VCaP (cell line): Measurements from ENCODE around the gene CERS6.

Source experiments
- H3K27ac ChIP-seq: fragments of 450-650 bp; 2 replicates; pipeline ENCODE4 v1.5.1; 2017
- TF ChIP-seq, protein P1 (sequence below): fragments of 450-650 bp; conservative IDR thresholded peaks from 2 replicates; pipeline ENCODE4 v1.5.1; 2017; ENCODE audit warnings: mild to moderate bottlenecking, moderate library complexity

CERS6 gene

GRCh38 chr2:168564641-168565040 is 108.6 kb downstream of the CERS6 start:
- TF ChIP-seq, protein P1, sequence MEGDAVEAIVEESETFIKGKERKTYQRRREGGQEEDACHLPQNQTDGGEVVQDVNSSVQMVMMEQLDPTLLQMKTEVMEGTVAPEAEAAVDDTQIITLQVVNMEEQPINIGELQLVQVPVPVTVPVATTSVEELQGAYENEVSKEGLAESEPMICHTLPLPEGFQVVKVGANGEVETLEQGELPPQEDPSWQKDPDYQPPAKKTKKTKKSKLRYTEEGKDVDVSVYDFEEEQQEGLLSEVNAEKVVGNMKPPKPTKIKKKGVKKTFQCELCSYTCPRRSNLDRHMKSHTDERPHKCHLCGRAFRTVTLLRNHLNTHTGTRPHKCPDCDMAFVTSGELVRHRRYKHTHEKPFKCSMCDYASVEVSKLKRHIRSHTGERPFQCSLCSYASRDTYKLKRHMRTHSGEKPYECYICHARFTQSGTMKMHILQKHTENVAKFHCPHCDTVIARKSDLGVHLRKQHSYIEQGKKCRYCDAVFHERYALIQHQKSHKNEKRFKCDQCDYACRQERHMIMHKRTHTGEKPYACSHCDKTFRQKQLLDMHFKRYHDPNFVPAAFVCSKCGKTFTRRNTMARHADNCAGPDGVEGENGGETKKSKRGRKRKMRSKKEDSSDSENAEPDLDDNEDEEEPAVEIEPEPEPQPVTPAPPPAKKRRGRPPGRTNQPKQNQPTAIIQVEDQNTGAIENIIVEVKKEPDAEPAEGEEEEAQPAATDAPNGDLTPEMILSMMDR: no peak
- no peak overlapping the region for H3K27ac ChIP-seq

GRCh38 chr2:168565112-168565511 is 109.0 kb downstream of the CERS6 start:
- H3K27ac ChIP-seq: no peak overlapping the region
- TF ChIP-seq, protein P1: no peak

DNA sequence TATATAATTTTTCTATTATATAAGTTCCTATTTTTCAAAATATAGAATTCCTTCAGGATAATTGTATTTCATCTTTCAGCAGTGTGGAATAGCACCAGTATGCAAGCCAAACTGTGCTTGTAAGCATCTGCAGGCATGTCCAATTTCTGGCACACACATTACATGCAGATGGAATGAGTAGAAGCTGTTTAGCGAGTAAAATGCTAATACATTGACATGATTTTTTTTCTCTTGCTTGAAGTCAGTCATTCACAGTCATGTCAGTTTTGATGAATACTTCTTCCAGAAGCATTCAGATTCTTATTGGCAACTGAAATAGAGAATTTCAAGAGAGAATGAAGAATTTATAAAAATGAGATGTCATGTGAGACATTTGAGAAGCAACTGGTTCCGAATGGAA is 109.4 kb downstream of the CERS6 start:
- TF ChIP-seq, protein P1: no peak
- H3K27ac ChIP-seq: no peak overlapping the region

DNA sequence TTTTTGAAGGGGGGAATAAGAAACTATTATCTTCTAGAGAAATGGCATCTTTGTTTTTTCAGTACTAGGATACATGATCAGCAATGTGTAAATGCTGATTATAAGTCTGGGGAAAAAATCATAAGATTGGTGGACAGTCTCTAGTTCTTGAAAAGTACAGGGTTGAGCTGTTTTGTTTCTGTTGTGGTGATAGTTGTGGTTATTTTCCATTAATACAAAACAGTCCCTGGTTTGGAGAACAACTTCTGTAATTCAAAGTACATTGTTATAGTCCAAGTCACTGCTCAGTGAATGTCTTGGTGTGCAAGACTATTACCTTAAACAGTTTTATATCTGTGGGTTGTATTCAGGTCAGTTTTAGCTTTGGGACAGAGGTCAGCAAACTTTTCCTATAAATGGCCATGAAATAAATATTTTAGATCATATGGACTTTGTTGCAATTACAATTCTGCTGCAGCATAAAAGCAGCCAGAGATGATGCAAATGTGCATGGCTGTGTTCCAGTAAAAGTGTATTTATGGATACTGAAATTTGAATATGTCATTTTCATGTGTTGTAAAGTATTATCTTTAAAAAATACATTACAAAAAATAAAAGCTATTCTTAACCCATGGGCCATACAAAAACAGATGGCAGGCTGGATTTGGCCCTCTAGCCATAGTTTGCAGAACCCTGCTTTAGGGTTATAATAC is 111.0 kb downstream of the CERS6 start:
- TF ChIP-seq, protein P1: no peak
- no peak overlapping the region for H3K27ac ChIP-seq

- H3K27ac ChIP-seq: no peak overlapping the region
- TF ChIP-seq, protein P1: no peak
Observed at GRCh38 chr2:168567836-168568235, 111.8 kb downstream of the CERS6 start.

- TF ChIP-seq, protein P1: no peak
Observed at GRCh38 chr2:168568476-168569267, 112.6 kb downstream of the CERS6 start.

DNA sequence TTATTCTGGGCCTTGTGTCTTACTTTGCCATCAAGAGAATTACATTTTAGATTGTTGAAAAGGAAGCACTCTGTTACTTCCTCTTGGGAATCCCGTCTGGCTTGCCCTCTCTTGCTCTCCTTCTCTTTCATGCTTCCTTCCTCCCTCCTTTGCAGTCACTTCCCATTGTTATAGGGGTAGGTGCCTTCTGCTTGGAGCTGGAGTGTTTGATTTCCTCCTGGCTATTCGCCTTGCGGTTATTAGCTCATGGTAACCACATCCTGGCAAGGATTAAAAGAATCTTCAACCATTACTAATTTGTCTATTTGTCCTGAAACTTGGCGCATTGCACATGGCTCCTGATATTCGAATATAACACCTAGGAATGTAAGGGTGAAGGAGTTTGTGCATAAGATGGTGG is 115.0 kb downstream of the CERS6 start:
- TF ChIP-seq, protein P1: no peak
- no peak overlapping the region for H3K27ac ChIP-seq

More at GRCh38 chr2:168568476-168569267, 112.6 kb downstream of the CERS6 start:
- H3K27ac ChIP-seq: no peak overlapping the region
